AG04450 (cell line): ENCODE results near the gene DACT3. TPM values are rescaled to one million over a fixed set of nuclear protein-coding genes. Genes with fewer than 3 reads are reported as not detected.

ENCODE experiments used
- CTCF ChIA-PET: fragments of 300-600, 350-600 bp; formaldehyde crosslinking; extraction: SDS; loops from one replicate; lab custom pipeline; 2022; ENCODE audit warnings: antibody characterized with exemption, inconsistent platforms; lab: Charles Lee
- POLR2A ChIA-PET: fragments of 350-600 bp; formaldehyde crosslinking; extraction: SDS; loops from one replicate; lab custom pipeline; 2021; ENCODE audit warnings: antibody characterized with exemption, inconsistent platforms; lab: Yijun Ruan, JAX
- DNase-seq: peaks from one replicate; pipeline ENCODE4 v3.0.0-alpha.2; 2011; ENCODE audit warnings: low read depth, low spot score
- H3K27ac ChIP-seq: one replicate; pipeline ENCODE4 v1.5.1; 2012; ENCODE audit warnings: low read depth, low read length, control low read depth
- H3K27me3 ChIP-seq: one replicate; pipeline ENCODE4 v1.6.0; 2012; ENCODE audit warnings: low read length; ENCODE audit not compliant: control insufficient read depth, insufficient read depth
- H3K4me3 ChIP-seq: 2 replicates; pipeline ENCODE4 v1.5.1; 2011; ENCODE audit warnings: mild to moderate bottlenecking, low read depth, low read length, control low read depth
- H3K9me3 ChIP-seq: 2 replicates; pipeline ENCODE4 v1.5.1; 2012; ENCODE audit warnings: low read length; ENCODE audit not compliant: control insufficient read depth, insufficient read depth
- polyA minus RNA-seq: library from RNA; depleted of rRNA, polyadenylated mRNA; stranded (reverse); fragments of >200 nt; gene quantifications from 2 replicates; pipeline ENCODE4 v1.2.3, GENCODE V29; 2011; rRNA and poly(A)+ RNA removed
- polyA plus RNA-seq: library from polyadenylated mRNA; depleted of rRNA; stranded (reverse); fragments of >200 nt; gene quantifications from 2 replicates; pipeline ENCODE4 v1.2.3, GENCODE V29; 2011; rRNA removed
- TF ChIP-seq, protein P1 (sequence below): IDR thresholded peaks from 2 replicates; pipeline ENCODE4 v1.5.1; 2011; ENCODE audit warnings: low read depth, low read length, control low read depth, inconsistent platforms

Gene DACT3
- polyA plus RNA-seq (6.1 and 6.9 TPM in 2 replicates), polyA minus RNA-seq (4.2 and 5.1 TPM in 2 replicates)

DNA sequence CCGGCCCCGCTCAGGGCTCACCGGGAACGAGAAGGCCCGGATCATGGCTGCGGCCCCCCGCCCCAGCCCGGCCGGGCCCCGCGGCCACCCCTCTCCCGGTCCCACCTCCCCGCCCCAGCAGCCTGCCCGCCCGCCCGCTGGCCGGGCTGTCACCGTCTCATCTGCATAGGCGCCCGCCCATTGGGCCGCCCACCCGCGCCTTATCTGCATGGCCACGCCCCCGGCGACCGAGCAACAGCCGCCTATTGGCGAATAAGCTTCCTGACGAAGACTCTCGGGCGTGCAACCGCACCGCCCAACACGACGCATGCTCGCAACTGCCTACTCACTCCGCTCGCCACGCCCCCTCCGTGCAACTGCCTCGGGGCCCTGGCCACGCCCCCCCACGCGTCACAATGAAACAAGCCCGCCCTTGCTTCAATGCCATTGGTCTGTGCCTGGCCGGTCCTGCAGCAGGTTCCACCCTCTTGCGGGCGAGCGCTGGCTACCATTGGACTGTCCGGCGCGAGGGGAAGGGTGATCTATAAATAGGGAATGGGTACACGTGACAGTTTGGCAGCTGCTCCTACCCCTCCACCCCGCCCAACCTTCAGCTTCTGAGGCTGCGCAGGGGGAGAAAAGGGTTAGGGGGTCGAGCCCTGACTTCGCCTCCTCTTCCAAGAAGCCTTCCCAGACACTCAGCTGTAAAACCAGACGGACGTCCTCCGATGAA, at the start of gene DACT3:
Gene DACT3, minus strand, starts transcription at position 163 of the 712 bp plus-strand sequence. Its CDS starts 118 bp downstream, at position 45.
- DNase-seq: peak; percentile 100
- Histone ChIP-seq H3K4me3 (peak within 1 kb of the TSS; percentile 67), H3K27me3 (no peaks in the 10 kb centered on the region), H3K27ac (peak within 1 kb of the TSS; percentile 65), H3K9me3 (no peaks in the 10 kb centered on the region)
- TF ChIP-seq, protein P1, sequence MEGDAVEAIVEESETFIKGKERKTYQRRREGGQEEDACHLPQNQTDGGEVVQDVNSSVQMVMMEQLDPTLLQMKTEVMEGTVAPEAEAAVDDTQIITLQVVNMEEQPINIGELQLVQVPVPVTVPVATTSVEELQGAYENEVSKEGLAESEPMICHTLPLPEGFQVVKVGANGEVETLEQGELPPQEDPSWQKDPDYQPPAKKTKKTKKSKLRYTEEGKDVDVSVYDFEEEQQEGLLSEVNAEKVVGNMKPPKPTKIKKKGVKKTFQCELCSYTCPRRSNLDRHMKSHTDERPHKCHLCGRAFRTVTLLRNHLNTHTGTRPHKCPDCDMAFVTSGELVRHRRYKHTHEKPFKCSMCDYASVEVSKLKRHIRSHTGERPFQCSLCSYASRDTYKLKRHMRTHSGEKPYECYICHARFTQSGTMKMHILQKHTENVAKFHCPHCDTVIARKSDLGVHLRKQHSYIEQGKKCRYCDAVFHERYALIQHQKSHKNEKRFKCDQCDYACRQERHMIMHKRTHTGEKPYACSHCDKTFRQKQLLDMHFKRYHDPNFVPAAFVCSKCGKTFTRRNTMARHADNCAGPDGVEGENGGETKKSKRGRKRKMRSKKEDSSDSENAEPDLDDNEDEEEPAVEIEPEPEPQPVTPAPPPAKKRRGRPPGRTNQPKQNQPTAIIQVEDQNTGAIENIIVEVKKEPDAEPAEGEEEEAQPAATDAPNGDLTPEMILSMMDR: no peak
- ChIA-PET CTCF (interaction anchor here (0.6 to 7.5 kb wide), 24 partner anchors 9 to 193 kb away, joined by 3 to 296 read pairs (median 5); partner anchors contain the start of genes CALM3, GNG8 and PTGIR), POLR2A (interaction anchor here (0.6 to 2.2 kb wide), 7 partner anchors 30 to 131 kb away, joined by 3 to 11 read pairs (median 4); partner anchors contain the start of genes CALM3 and PTGIR)

- no peak for DNase-seq
- peaks cover 4% of the 10 kb centered on the region; the same call in 1 of the 2 replicates for H3K9me3 ChIP-seq
- TF ChIP-seq, protein P1: no peak
- ChIA-PET CTCF (interaction anchor here (1.1 to 6.5 kb wide), 2 partner anchors 7 to 17 kb away, joined by 4 to 46 read pairs; no protein-coding TSS in a partner anchor), POLR2A (no interaction called here)
- H3K27me3 ChIP-seq: no peaks in the 10 kb centered on the region
- no peak overlapping the region for H3K27ac ChIP-seq
- H3K4me3 ChIP-seq: no peak overlapping the region
Observed at GRCh38 chr19:46710687-46711086, 49.7 kb upstream of the DACT3 start.

GRCh38 chr19:46704379-46705076, 43.5 kb upstream of the DACT3 start:
- H3K9me3 ChIP-seq: no peaks in the 10 kb centered on the region
- DNase-seq: no peak
- H3K4me3 ChIP-seq: no peak overlapping the region
- H3K27ac ChIP-seq: no peak overlapping the region
- no peaks in the 10 kb centered on the region for H3K27me3 ChIP-seq
- CTCF ChIA-PET: interaction anchor here (0.5 to 4.4 kb wide), 26 partner anchors 10 to 923 kb away, joined by 3 to 47 read pairs (median 4); partner anchors contain the start of genes DACT3 and PRKD2
- POLR2A ChIA-PET: interaction anchor here (0.7 kb wide), 1 partner anchor 10 kb away, joined by 3 read pairs; no protein-coding TSS in a partner anchor
- TF ChIP-seq, protein P1: peak; percentile 91

- CTCF ChIA-PET: no interaction called here
Observed at GRCh38 chr19:46700704-46701103, 39.7 kb upstream of the DACT3 start.

More at GRCh38 chr19:46700704-46701103, 39.7 kb upstream of the DACT3 start:
- Histone ChIP-seq H3K27ac (no peak overlapping the region), H3K27me3 (no peaks in the 10 kb centered on the region), H3K4me3 (no peak overlapping the region), H3K9me3 (no peaks in the 10 kb centered on the region; the same call in 1 of the 2 replicates)
- DNase-seq: no peak
- TF ChIP-seq, protein P1: no peak
- POLR2A ChIA-PET: no interaction called here
